Nephron (organoid): ENCODE results near the gene PYY.
"Not testable (repeated sequence)": the region's sequence is repeated elsewhere in the genome, so short reads cannot be mapped to it uniquely, and the experiment has no call there.

Experiments
- H3K27ac Mint-ChIP-seq, 3 experiments: 2 replicates each; pipeline ENCODE4 v1.8.0; 2020; ENCODE audit warnings: mixed read lengths in 3 of 3, mild to moderate bottlenecking in 2 of 3, moderate library complexity in 1 of 3
- H3K27me3 Mint-ChIP-seq: 2 replicates; pipeline ENCODE4 v1.8.0; 2021; ENCODE audit warnings: low read depth, mild to moderate bottlenecking, moderate library complexity, mixed read lengths
- H3K36me3 Mint-ChIP-seq: 2 replicates; pipeline ENCODE4 v1.8.0; 2020; ENCODE audit warnings: low read depth, mixed read lengths
- H3K4me1 Mint-ChIP-seq: 2 replicates; pipeline ENCODE4 v1.8.0; 2020; ENCODE audit warnings: mixed read lengths
- H3K4me3 Mint-ChIP-seq, 3 experiments: 2 replicates each; pipeline ENCODE4 v1.8.0; 2020; ENCODE audit warnings: mild to moderate bottlenecking in 3 of 3, mixed read lengths in 3 of 3, moderate library complexity in 2 of 3
- H3K9me3 Mint-ChIP-seq: 2 replicates; pipeline ENCODE4 v1.8.0; 2020; ENCODE audit warnings: mixed read lengths
- TF ChIP-seq, protein P1 (sequence below), 3 experiments: fragments of 200-600 bp; sonication (generic); IDR thresholded peaks; one replicate each; pipeline ENCODE4 v1.5.0; 2021; ENCODE audit warnings: antibody characterized with exemption in 3 of 3; ENCODE audit not compliant: unreplicated experiment in 3 of 3

The PYY gene

GRCh38 chr17:43999024-43999423 is 45.3 kb upstream of the PYY start:
- Mint-ChIP-seq H3K9me3 (no peaks in the 10 kb centered on the region), H3K4me3 (no peak overlapping the region), H3K27ac (no peak overlapping the region), H3K27me3 (peaks cover 66% of the 10 kb centered on the region), H3K36me3 (no peaks in the 10 kb centered on the region), H3K4me1 (no peaks in the 10 kb centered on the region)
- TF ChIP-seq, protein P1, sequence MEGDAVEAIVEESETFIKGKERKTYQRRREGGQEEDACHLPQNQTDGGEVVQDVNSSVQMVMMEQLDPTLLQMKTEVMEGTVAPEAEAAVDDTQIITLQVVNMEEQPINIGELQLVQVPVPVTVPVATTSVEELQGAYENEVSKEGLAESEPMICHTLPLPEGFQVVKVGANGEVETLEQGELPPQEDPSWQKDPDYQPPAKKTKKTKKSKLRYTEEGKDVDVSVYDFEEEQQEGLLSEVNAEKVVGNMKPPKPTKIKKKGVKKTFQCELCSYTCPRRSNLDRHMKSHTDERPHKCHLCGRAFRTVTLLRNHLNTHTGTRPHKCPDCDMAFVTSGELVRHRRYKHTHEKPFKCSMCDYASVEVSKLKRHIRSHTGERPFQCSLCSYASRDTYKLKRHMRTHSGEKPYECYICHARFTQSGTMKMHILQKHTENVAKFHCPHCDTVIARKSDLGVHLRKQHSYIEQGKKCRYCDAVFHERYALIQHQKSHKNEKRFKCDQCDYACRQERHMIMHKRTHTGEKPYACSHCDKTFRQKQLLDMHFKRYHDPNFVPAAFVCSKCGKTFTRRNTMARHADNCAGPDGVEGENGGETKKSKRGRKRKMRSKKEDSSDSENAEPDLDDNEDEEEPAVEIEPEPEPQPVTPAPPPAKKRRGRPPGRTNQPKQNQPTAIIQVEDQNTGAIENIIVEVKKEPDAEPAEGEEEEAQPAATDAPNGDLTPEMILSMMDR (IDR thresholded peaks at IDR 0.05; ENCODE audit: unreplicated experiment in 3 of 3), result no peak

GRCh38 chr17:43998552-43998951 is 44.8 kb upstream of the PYY start:
- H3K4me3 Mint-ChIP-seq, result no peak overlapping the region

GRCh38 chr17:43997180-43997579 is 43.4 kb upstream of the PYY start:
- H3K36me3 Mint-ChIP-seq, H3K4me1 Mint-ChIP-seq, H3K27ac Mint-ChIP-seq: not testable (repeated sequence)

More at GRCh38 chr17:43998552-43998951, 44.8 kb upstream of the PYY start:
- H3K36me3 Mint-ChIP-seq, result no peaks in the 10 kb centered on the region
- H3K27ac Mint-ChIP-seq, result no peak overlapping the region
- no peaks in the 10 kb centered on the region for H3K4me1 Mint-ChIP-seq
- H3K9me3 Mint-ChIP-seq, result no peaks in the 10 kb centered on the region
- H3K27me3 Mint-ChIP-seq, result peaks cover 61% of the 10 kb centered on the region
- TF ChIP-seq, protein P1 (IDR thresholded peaks at IDR 0.05; ENCODE audit: unreplicated experiment in 3 of 3), result no peak

DNA sequence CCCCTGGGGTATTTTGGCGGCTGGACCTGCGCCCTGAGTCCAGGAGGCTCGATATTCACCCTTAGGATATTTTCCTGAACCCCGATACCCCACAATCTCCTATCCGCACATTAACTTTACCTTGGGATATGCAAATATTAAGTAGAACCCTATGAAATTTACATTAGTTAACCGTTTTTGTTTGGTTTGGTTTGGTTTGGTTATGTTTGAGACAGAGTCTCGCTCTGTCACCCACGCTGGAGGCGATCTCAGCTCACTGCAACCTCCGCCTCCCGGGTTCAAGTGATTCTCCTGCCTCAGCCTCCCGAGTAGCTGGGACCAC is 41.4 kb upstream of the PYY start:
- Mint-ChIP-seq H3K4me3 (peak overlapping the region in 2 of 3 experiments; percentile 12 to 35), H3K9me3 (no peaks in the 10 kb centered on the region), H3K4me1 (no peaks in the 10 kb centered on the region), H3K27ac (no peak overlapping the region), H3K36me3 (no peaks in the 10 kb centered on the region), H3K27me3 (peaks cover 38% of the 10 kb centered on the region)
- TF ChIP-seq, protein P1 (IDR thresholded peaks at IDR 0.05; ENCODE audit: unreplicated experiment in 3 of 3), result peak in 1 of 3 experiments; percentile 32

More at GRCh38 chr17:43997180-43997579, 43.4 kb upstream of the PYY start:
- not testable (repeated sequence) for H3K9me3 Mint-ChIP-seq, H3K4me3 Mint-ChIP-seq
- peaks cover 50% of the 10 kb centered on the region for H3K27me3 Mint-ChIP-seq

GRCh38 chr17:43994272-43995149 is 40.8 kb upstream of the PYY start:
- H3K27ac Mint-ChIP-seq, result no peak overlapping the region
- peak overlapping the region in 2 of 3 experiments; percentile 12 to 35 for H3K4me3 Mint-ChIP-seq
- TF ChIP-seq, protein P1 (IDR thresholded peaks at IDR 0.05; ENCODE audit: unreplicated experiment in 3 of 3), result peak; percentile 88 to 97 (median 93)

DNA sequence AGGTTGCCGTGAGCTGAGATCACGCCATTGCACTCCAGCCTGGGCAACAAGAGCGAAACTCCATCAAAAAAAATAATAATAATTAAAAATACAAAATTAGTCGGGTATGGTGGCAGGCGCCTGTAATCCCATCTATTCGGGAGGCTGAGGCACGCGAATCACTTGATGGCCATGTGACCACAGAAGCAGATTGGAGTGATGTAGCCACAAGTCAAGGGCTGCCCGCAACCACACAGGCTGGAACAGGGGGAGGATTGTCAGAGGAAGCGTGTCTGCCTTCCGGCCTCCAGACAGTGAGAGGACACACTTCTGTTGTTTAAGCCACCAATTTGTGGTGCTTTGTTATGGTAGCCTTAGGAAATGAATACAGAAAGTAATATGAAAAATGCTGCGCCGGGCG is 38.9 kb upstream of the PYY start:
- no peak overlapping the region for H3K27ac Mint-ChIP-seq
- peaks cover 34% of the 10 kb centered on the region for H3K27me3 Mint-ChIP-seq
- no peaks in the 10 kb centered on the region for H3K9me3 Mint-ChIP-seq
- no peaks in the 10 kb centered on the region for H3K36me3 Mint-ChIP-seq
- H3K4me1 Mint-ChIP-seq, result no peaks in the 10 kb centered on the region
- TF ChIP-seq, protein P1 (IDR thresholded peaks at IDR 0.05; ENCODE audit: unreplicated experiment in 3 of 3), result no peak
- H3K4me3 Mint-ChIP-seq, result no peak overlapping the region

More at GRCh38 chr17:43994272-43995149, 40.8 kb upstream of the PYY start:
- Mint-ChIP-seq H3K36me3 (no peaks in the 10 kb centered on the region), H3K27me3 (peaks cover 34% of the 10 kb centered on the region), H3K4me1 (no peaks in the 10 kb centered on the region), H3K9me3 (no peaks in the 10 kb centered on the region)
